Measurements from ENCODE around the gene IL6.

DNA sequence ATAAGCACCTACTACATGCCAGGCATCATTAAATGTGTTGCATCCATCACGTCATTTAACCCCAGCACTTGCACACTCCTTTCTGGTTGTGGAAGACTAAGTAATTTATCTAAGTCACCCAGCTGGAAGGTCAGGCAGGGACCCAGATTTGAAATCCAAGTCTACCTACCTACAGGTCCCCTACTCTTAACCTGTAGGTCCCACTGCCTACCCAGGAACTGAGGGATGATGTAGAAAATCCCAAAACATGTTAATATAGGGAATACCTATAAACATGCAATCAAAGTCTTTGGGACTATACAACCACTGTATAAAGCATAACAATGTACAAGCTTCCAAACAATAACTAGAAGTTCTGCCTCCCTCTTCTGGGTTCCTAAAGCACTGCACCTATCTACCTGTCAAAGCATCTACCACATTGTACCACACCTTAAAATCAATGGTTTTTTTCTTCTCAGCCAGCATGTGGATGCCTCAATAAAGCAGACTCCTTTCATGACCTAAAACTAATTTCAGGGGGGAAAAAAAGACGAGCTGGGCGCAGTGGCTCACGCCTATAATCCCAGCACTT lies 5.6 kb downstream of the IL6 start:
- TF ChIP-seq FOXK1 (CRISPR knock-in tag; IDR thresholded peaks at IDR 0.05) (no peak), NFYB (CRISPR knock-in tag; conservative IDR thresholded peaks at IDR 0.05; ENCODE audit: low read depth) (no peak)
- TF ChIP-seq, protein P1, sequence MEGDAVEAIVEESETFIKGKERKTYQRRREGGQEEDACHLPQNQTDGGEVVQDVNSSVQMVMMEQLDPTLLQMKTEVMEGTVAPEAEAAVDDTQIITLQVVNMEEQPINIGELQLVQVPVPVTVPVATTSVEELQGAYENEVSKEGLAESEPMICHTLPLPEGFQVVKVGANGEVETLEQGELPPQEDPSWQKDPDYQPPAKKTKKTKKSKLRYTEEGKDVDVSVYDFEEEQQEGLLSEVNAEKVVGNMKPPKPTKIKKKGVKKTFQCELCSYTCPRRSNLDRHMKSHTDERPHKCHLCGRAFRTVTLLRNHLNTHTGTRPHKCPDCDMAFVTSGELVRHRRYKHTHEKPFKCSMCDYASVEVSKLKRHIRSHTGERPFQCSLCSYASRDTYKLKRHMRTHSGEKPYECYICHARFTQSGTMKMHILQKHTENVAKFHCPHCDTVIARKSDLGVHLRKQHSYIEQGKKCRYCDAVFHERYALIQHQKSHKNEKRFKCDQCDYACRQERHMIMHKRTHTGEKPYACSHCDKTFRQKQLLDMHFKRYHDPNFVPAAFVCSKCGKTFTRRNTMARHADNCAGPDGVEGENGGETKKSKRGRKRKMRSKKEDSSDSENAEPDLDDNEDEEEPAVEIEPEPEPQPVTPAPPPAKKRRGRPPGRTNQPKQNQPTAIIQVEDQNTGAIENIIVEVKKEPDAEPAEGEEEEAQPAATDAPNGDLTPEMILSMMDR (IDR thresholded peaks at IDR 0.05), result no peak

Data from WTC11 (cell line).